HG02763 (cell line): ENCODE data around the gene ARMC9.
A peak's percentile ranks its signal among the peaks of the same experiment; 100 is the strongest.

Source experiments
- ATAC-seq: cut with Tn5 transposase; IDR thresholded peaks from one replicate; pipeline ENCODE4 v1.9.1; 2021; ENCODE audit warnings: mild to moderate bottlenecking, moderate library complexity; ENCODE audit not compliant: unreplicated experiment

Gene ARMC9

GRCh38 chr2:231410293-231411004 lies 212.0 kb downstream of the ARMC9 start:
- ATAC-seq = no peak

GRCh38 chr2:231411237-231411636 lies 212.8 kb downstream of the ARMC9 start:
- ATAC-seq = no peak

GRCh38 chr2:231411831-231412617 lies 213.6 kb downstream of the ARMC9 start:
- ATAC-seq = peak; percentile 99

DNA sequence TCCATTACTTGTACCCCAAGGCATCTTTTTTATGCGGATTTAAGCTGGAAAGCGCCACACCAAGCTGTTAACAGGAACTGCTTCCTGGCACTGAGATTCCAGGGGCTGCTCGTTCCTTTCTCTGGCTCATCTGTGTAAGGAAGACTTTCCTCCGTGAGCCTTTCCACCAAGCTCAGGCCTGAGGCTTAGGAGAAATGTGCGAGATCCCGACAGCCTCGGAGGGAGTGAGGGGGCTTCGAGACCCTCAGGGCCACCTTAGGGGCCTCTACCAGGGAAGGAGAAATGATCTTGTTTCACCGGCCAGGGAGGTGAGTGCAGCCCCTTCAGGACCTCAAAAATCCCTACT lies 214.2 kb downstream of the ARMC9 start:
- ATAC-seq = no peak

DNA sequence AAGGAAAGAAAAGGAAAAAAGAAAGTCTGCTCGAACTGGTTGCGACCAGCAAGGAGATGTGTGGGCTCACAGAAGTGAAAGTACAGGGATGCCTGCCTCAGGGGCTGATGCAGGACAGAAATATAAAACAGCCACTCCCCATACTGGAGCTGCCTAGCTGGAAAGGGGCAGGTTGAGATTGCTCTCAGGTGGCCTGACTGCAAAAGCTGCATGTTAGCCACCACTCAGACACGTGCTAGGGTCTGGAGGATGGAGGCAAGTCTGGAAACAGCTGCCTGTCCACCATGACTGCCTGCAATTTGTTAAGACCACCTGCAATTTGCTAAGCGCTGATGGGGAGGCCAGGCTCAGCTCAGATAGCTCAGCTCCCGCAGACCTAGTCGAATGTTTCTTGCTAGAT lies 215.0 kb downstream of the ARMC9 start:
- no peak for ATAC-seq

DNA sequence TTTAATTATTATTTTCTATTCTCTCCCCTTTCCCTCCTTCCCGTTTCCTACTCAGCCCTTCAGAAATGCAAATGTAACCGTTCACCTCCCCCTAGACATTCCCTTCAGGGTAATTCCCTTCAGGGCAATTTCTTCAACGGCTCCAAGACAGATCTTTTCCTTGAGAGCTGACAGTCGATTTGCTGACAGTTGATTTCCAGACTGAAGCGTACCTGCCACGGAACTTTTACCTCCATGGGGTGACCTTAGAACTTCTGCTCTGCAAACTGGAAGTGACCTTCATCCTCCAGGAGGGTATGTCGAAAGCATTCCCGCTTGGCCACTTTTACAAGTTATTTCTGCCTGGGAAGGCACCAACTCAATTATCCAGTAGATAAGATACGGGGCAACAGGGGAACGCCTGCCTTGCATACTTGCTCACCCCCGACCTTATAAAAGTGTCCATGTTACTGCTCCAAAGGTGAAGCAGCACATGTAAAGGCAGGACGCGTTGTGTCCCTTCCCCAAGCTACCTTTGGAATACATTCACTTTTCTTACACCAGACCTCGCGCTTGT lies 215.6 kb downstream of the ARMC9 start:
- no peak for ATAC-seq

GRCh38 chr2:231415029-231415428 lies 216.6 kb downstream of the ARMC9 start:
- no peak for ATAC-seq

DNA sequence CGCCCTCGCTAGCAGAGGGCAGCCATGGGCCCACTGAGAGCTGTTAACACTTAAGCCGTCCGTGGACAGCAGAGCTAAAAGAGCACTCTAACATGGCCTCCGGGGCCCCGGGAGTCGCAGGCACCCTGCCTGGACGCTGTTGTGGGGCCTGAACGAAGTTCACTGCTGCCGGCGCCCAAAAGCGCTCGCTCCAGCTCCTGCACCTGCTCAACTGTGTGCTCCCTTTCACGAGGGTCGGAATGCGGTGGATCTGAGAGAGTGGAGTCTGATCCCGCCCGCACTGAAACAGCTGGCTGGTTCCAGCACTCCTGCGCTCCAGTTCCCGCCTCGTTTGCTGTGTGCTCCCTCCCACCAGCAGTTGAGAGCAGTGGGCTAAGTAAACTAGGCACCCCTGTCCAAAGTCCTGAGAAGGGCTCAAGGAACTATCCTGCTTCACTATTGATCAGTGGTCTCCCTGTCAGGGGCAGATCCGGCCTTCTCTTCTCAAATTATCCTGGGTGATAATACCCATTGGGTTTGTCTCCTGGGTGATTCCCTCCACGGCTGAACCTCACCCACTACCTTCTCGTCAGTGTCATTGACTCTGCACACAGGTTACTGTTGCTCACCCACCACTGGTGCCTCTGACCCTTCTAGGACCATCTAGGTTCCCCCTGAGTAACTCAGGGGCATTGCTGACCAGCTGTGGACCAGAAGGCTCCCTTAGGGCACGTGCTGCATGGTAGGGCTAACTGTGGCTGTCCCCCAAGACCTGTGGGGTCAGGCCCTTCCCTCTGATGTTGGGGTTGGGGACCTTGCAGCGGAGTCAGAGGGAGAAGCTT lies 220.6 kb downstream of the ARMC9 start:
- ATAC-seq = no peak

DNA sequence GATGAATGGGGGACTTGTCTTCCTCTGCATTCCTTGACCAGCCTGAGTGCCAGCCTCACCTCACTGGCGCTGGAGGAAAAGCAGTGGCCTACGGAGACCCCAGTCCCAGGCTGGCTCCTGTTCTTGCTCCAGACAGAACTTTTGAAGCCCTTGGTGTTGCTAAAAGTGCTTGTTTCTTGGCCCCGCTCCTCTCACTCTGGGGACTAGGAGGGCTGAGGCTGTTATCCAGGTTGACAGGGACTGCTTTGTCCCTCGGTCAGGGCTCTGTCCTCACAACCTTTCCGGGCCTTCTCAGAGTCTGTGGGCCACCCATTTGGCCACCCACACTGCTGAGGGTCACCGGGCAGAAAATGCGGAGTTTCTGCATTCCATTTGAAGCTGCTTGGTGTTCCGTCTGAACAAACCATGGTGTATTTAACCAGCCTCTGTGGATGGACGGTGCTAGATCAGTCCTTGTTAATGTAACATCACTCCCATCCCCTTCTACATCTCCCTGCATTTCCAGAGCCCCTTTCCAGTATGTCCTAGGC lies 222.7 kb downstream of the ARMC9 start:
- ATAC-seq = no peak

- ATAC-seq = no peak
Observed at GRCh38 chr2:231422056-231422455, 223.6 kb downstream of the ARMC9 start.

DNA sequence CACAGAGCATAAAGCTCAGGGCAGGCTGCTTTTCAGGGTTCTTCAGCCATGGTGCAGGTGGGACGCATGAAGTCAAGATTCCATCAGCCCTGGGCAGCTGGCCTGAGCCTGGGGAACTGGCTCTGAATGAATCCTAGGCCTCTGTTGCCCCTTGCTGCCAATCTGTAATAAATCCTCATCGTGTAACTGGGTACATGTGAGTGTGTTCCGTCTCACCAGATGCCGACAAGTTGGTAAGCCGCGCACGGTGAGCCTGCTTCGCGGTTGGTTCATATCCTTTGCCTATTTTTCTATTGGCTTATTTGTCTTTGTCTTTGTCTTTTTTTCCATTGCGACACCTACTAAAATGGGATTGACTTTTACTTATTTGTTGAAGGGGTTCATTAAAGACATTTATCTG lies 224.7 kb downstream of the ARMC9 start:
- no peak for ATAC-seq
